H1 (cell line): ENCODE measurements around the gene BMAL2. TPM values are rescaled to one million over a fixed set of nuclear protein-coding genes. Genes with fewer than 3 reads are reported as not detected.

Source experiments
- CTCF ChIA-PET: fragments of 300-600 bp; sonication (Branson Sonifier 250); formaldehyde crosslinking; loops from one replicate; lab custom pipeline; 2021; ENCODE audit not compliant: partially characterized antibody; lab: Charles Lee
- POLR2A ChIA-PET: fragments of 300-600 bp; sonication (Branson Sonifier 250); formaldehyde crosslinking; loops from one replicate; lab custom pipeline; 2021; ENCODE audit warnings: inconsistent platforms; ENCODE audit not compliant: partially characterized antibody; lab: Charles Lee
- DNase-seq, 2 experiments: peaks; one replicate each; pipeline versions ENCODE4 v3.0.0 to v3.0.0-alpha.2; 2010 to 2022; ENCODE audit warnings: low spot score in 2 of 2, low read depth in 1 of 2, mixed read lengths in 1 of 2
- FAIRE-seq: peaks from 2 replicates; lab custom pipeline; 2011; peaks lifted over from hg19 to GRCh38; lab: Jason Lieb, UNC
- H2AFZ ChIP-seq: 2 replicates; pipeline ENCODE4 v1.8.1; 2012; ENCODE audit warnings: low read length, inconsistent platforms
- H2AK5ac ChIP-seq: 2 replicates; pipeline ENCODE4 v1.6.1; 2013; ENCODE audit warnings: low read depth, low read length
- H2BK120ac ChIP-seq: replicated peaks from 2 replicates; pipeline ENCODE3; 2013; ENCODE audit warnings: low read depth, low read length, inconsistent platforms
- H2BK12ac ChIP-seq: 2 replicates; pipeline ENCODE4 v1.6.1; 2013; ENCODE audit warnings: low read depth, low read length
- H2BK15ac ChIP-seq: 2 replicates; pipeline ENCODE4 v1.6.1; 2013; ENCODE audit warnings: low read length
- H2BK20ac ChIP-seq: 2 replicates; pipeline ENCODE4 v1.6.1; 2013; ENCODE audit warnings: low read length
- H2BK5ac ChIP-seq: 2 replicates; pipeline ENCODE4 v1.6.1; 2013; ENCODE audit warnings: low read depth, low read length
- H3K14ac ChIP-seq: 2 replicates; pipeline ENCODE4 v1.6.1; 2013; ENCODE audit warnings: inconsistent platforms; ENCODE audit not compliant: insufficient read length
- H3K18ac ChIP-seq: 2 replicates; pipeline ENCODE4 v1.6.1; 2013; ENCODE audit warnings: low read length; ENCODE audit errors: extremely low read depth
- H3K23ac ChIP-seq: 2 replicates; pipeline ENCODE4 v1.6.1; 2013; ENCODE audit warnings: inconsistent platforms; ENCODE audit not compliant: insufficient read length
- H3K23me2 ChIP-seq: 2 replicates; pipeline ENCODE4 v1.6.1; 2013; ENCODE audit warnings: low read depth, low read length
- H3K27ac ChIP-seq: 2 replicates; pipeline ENCODE4 v1.6.1; 2011; ENCODE audit warnings: low read depth, low read length, inconsistent platforms
- H3K27me3 ChIP-seq, 4 experiments: replicated peaks in 1 of 4; 1 replicate in 1 of 4; 2 replicates in 3 of 4; pipeline versions ENCODE4 v1.6.1 to v1.8.1; 2011 to 2013; ENCODE audit warnings: low read length in 3 of 4, mild to moderate bottlenecking in 3 of 4, inconsistent platforms in 2 of 4, mixed read lengths in 2 of 4, moderate library complexity in 1 of 4; ENCODE audit not compliant: control insufficient read depth in 3 of 4, insufficient read depth in 3 of 4; ENCODE audit errors: extremely low read depth in 1 of 4
- H3K36me3 ChIP-seq, 4 experiments: 2 replicates each; pipeline versions ENCODE4 v1.6.1 to v1.8.1; 2011 to 2013; ENCODE audit warnings: mild to moderate bottlenecking in 4 of 4, low read length in 3 of 4, moderate library complexity in 2 of 4, control low read depth in 1 of 4, inconsistent platforms in 1 of 4; ENCODE audit not compliant: insufficient read depth in 4 of 4, control insufficient read depth in 2 of 4
- H3K4ac ChIP-seq: replicated peaks from 2 replicates; pipeline ENCODE3; 2013; ENCODE audit warnings: low read length, low read depth, mixed read lengths, inconsistent platforms; ENCODE audit not compliant: insufficient read length
- H3K4me1 ChIP-seq, 4 experiments: replicated peaks in 1 of 4; 1 replicate in 1 of 4; 2 replicates in 3 of 4; pipeline versions ENCODE4 v1.6.1 to v1.8.1; 2011 to 2013; ENCODE audit warnings: low read length in 3 of 4, inconsistent platforms in 2 of 4, mixed read lengths in 1 of 4; ENCODE audit not compliant: insufficient read depth in 4 of 4, control insufficient read depth in 3 of 4
- H3K4me2 ChIP-seq, 2 experiments: 2 replicates each; pipeline versions ENCODE4 v1.6.1 to v1.8.1; 2011 to 2013; ENCODE audit warnings: low read depth in 2 of 2, low read length in 2 of 2, control low read depth in 1 of 2, inconsistent platforms in 1 of 2, mild to moderate bottlenecking in 1 of 2; ENCODE audit not compliant: insufficient read depth in 1 of 2
- H3K4me3 ChIP-seq, 4 experiments: fragments of 200-600, 300-600 bp in 1 of 4; sonication (generic), shearing (Covaris generic), sonication (Bioruptor Twin) in 1 of 4; 2 replicates each; pipeline versions ENCODE4 v1.5.1 to v1.8.1; 2011 to 2016; ENCODE audit warnings: low read length in 4 of 4, low read depth in 3 of 4, control low read depth in 2 of 4, inconsistent platforms in 2 of 4, mild to moderate bottlenecking in 2 of 4, mixed read lengths in 1 of 4, moderate library complexity in 1 of 4; ENCODE audit not compliant: insufficient read depth in 2 of 4; ENCODE audit errors: extremely low read depth in 1 of 4
- H3K56ac ChIP-seq: replicated peaks from 2 replicates; pipeline ENCODE3; 2013; ENCODE audit warnings: low read depth, mild to moderate bottlenecking, mixed read lengths, low read length, inconsistent platforms; ENCODE audit not compliant: insufficient read length
- H3K79me1 ChIP-seq: 2 replicates; pipeline ENCODE4 v1.6.1; 2013; ENCODE audit warnings: low read depth, low read length, control low read depth
- H3K79me2 ChIP-seq, 2 experiments: 2 replicates each; pipeline versions ENCODE4 v1.6.1 to v1.8.1; 2012 to 2013; ENCODE audit warnings: low read length in 2 of 2, mild to moderate bottlenecking in 2 of 2, inconsistent platforms in 1 of 2; ENCODE audit not compliant: insufficient read depth in 2 of 2, control insufficient read depth in 1 of 2
- H3K9ac ChIP-seq, 4 experiments: replicated peaks in 1 of 4; 1 replicate in 1 of 4; 2 replicates in 3 of 4; pipeline versions ENCODE4 v1.6.1 to v1.8.1; 2011 to 2013; ENCODE audit warnings: low read depth in 3 of 4, low read length in 3 of 4, control low read depth in 2 of 4, mild to moderate bottlenecking in 2 of 4, moderate library complexity in 2 of 4, inconsistent platforms in 1 of 4; ENCODE audit errors: extremely low read depth in 1 of 4
- H3K9me3 ChIP-seq, 2 experiments: 2 replicates each; pipeline versions ENCODE4 v1.6.1 to v1.8.1; 2012 to 2013; ENCODE audit warnings: mild to moderate bottlenecking in 2 of 2, moderate library complexity in 2 of 2, control low read depth in 1 of 2, inconsistent platforms in 1 of 2, low read depth in 1 of 2, low read length in 1 of 2, mixed read lengths in 1 of 2; ENCODE audit not compliant: insufficient read depth in 2 of 2
- H4K20me1 ChIP-seq, 2 experiments: replicated peaks in 1 of 2; 2 replicates each; pipeline versions ENCODE3 to v1.8.1; 2011 to 2013; ENCODE audit warnings: inconsistent platforms in 2 of 2, low read length in 2 of 2, mild to moderate bottlenecking in 1 of 2; ENCODE audit not compliant: insufficient read depth in 2 of 2, control insufficient read depth in 1 of 2
- H4K5ac ChIP-seq: 2 replicates; pipeline ENCODE4 v1.6.1; 2013; ENCODE audit warnings: low read length, low read depth, mixed read lengths, inconsistent platforms; ENCODE audit not compliant: insufficient read length
- H4K8ac ChIP-seq: 2 replicates; pipeline ENCODE4 v1.8.0; 2013; ENCODE audit warnings: mild to moderate bottlenecking, moderate library complexity, low read length, inconsistent platforms; ENCODE audit not compliant: insufficient read depth; ENCODE audit errors: extremely low read depth
- H4K91ac ChIP-seq: replicated peaks from 2 replicates; pipeline ENCODE3; 2013; ENCODE audit warnings: low read length, mixed read lengths, inconsistent platforms; ENCODE audit not compliant: insufficient read length
- ATF2 ChIP-seq: IDR thresholded peaks from 2 replicates; pipeline ENCODE4 v1.6.1; 2012; ENCODE audit warnings: low read length, inconsistent platforms
- CEBPB ChIP-seq: IDR thresholded peaks from 2 replicates; pipeline ENCODE4 v1.6.1; 2012; ENCODE audit warnings: low read depth, low read length
- KDM1A ChIP-seq: fragments of 200-600, 300-600 bp; sonication (generic); IDR thresholded peaks from 2 replicates; pipeline ENCODE4 v1.7.1; 2016; ENCODE audit warnings: mild to moderate bottlenecking, low read length, borderline replicate concordance
- NANOG ChIP-seq: IDR thresholded peaks from 2 replicates; pipeline ENCODE4 v1.6.1; 2011; ENCODE audit warnings: low read length, low read depth, mild to moderate bottlenecking, inconsistent platforms; ENCODE audit not compliant: insufficient read depth, poor library complexity, severe bottlenecking
- WGBS, 2 experiments: shearing (Covaris generic) in 1 of 2; methylation state at CpG; one replicate each; pipeline versions ENCODE4 v1.1.6 to v1.1.7; 2013 to 2015; ENCODE audit warnings: low lambda C conversion rate in 2 of 2, mixed read lengths in 2 of 2, inconsistent platforms in 1 of 2, low coverage in 1 of 2, missing lambda C conversion rate in 1 of 2; ENCODE audit not compliant: insufficient replicate concordance in 2 of 2, insufficient coverage in 1 of 2, insufficient read length in 1 of 2; ENCODE audit errors: extremely low coverage in 1 of 2, missing lambda C conversion rate in 1 of 2; 5-methylcytosine and 5-hydroxymethylcytosine counted together
- polyA plus RNA-seq, 7 experiments: library from polyadenylated mRNA; depleted of rRNA in 3 of 7; stranded (reverse) in 5 of 7; unstranded in 2 of 7; fragments of >200 nt in 5 of 7; fragments of 200-250 nt in 2 of 7; gene quantifications; 1 replicate in 5 of 7; 2 replicates in 1 of 7; 4 replicates in 1 of 7; pipeline versions ENCODE4 v1.2.1 to v1.2.3, GENCODE V29; 2011 to 2013; ENCODE audit warnings: missing spikeins in 2 of 7, mixed read lengths in 2 of 7
- total RNA-seq: library from RNA; stranded (reverse); fragmentation: NEBNext Ultra II Directional; extraction: Animal tissue kit (Norgen Biotek cat#: 25700); gene quantifications from 2 replicates; pipeline ENCODE4 v1.2.1, GENCODE V29; 2021
- TF ChIP-seq, protein P1 (sequence below): IDR thresholded peaks from 2 replicates; pipeline ENCODE4 v1.6.1; 2012; ENCODE audit warnings: inconsistent platforms

The BMAL2 gene
- total and polyA plus RNA-seq, 2 of the 8 experiments (the other 6 are each of a cell fraction or from before 2014, with no cell fraction given) = 3.2 to 20.6 TPM

DNA sequence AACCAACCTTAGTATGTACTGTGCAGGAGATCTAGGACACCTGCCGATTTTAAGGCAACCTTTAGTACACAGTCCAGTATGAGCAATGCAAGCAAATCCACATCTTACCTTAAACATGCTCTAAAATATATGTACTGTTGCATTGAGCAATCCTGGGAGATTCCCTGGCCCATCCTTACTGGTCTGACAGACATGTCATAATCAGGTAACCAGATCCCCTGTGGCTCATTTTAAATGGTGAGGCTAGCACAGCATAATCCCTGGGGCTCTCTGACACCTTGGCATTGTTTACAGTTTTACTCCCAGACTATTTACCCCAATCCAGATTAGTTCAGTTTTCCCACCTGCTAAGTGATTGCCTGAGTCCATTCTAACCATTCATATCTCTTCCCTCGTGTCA lies 15.1 kb downstream of the BMAL2 start:
- Histone ChIP-seq H4K8ac (no peak overlapping the region), H3K23ac (no peak overlapping the region), H3K79me2 (peaks cover 0 to 58% of the 10 kb centered on the region in 2 experiments; a peak in 2 of 4 replicates), H2BK5ac (no peak overlapping the region), H4K5ac (no peak overlapping the region), H3K4me3 (no peak overlapping the region), H3K36me3 (no peaks in the 10 kb centered on the region), H2BK120ac (no peak overlapping the region), H3K23me2 (no peaks in the 10 kb centered on the region), H3K27me3 (no peaks in the 10 kb centered on the region), H4K91ac (no peak overlapping the region), H3K4me2 (no peak overlapping the region), H3K9ac (no peak overlapping the region), H4K20me1 (peaks cover 2 to 10% of the 10 kb centered on the region in 2 experiments), H3K4ac (no peak overlapping the region), H2BK12ac (no peak overlapping the region), H2AFZ (no peak overlapping the region), H2BK20ac (no peak overlapping the region), H3K79me1 (peaks cover 5% of the 10 kb centered on the region), H3K56ac (no peak overlapping the region), H3K14ac (no peak overlapping the region), H3K18ac (no peak overlapping the region), H3K27ac (no peak overlapping the region), H3K4me1 (peaks cover 3 to 10% (median 9%) of the 10 kb centered on the region in 4 experiments; a peak in 4 of 7 replicates), H3K9me3 (no peaks in the 10 kb centered on the region), H2AK5ac (no peak overlapping the region), H2BK15ac (no peak overlapping the region)
- no peak for DNase-seq
- WGBS, 2 experiments = 86% methylated on average over 2 of the region's 2 CpGs; no CpG with 5 or more reads in 1 of the 2 experiments
- TF ChIP-seq CEBPB (peak; percentile 65), NANOG (no peak), KDM1A (no peak), ATF2 (no peak)
- TF ChIP-seq, protein P1, sequence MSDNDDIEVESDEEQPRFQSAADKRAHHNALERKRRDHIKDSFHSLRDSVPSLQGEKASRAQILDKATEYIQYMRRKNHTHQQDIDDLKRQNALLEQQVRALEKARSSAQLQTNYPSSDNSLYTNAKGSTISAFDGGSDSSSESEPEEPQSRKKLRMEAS = no peak
- POLR2A ChIA-PET = no interaction called here
- FAIRE-seq = no peak
- CTCF ChIA-PET = interaction anchor here (1.1 to 1.6 kb wide), 3 partner anchors 8 to 39 kb away, joined by 3 to 6 read pairs (median 4); no protein-coding TSS in a partner anchor
